B cell (primary cell): ENCODE measurements around the gene IQCB1. TPM values are rescaled to one million over a fixed set of nuclear protein-coding genes. Genes with fewer than 3 reads are reported as not detected.

ENCODE experiments used
- ATAC-seq: fragments of 200-7000 bp; cut with Tn5 transposase; one replicate; pipeline ENCODE4 v1.10.0; 2021; ENCODE audit warnings: low read depth, mild to moderate bottlenecking, moderate number of reproducible peaks, moderate library complexity
- CTCF ChIA-PET: fragments of 350-600 bp; sonication (Branson Sonifier 250); formaldehyde crosslinking; loops from one replicate; lab custom pipeline; 2021; ENCODE audit warnings: antibody characterized with exemption, inconsistent platforms; lab: Charles Lee
- POLR2A ChIA-PET: fragments of 350-600 bp; sonication (Branson Sonifier 250); formaldehyde crosslinking; loops from one replicate; lab custom pipeline; 2021; ENCODE audit warnings: antibody characterized with exemption; lab: Charles Lee
- DNase-seq: peaks from one replicate; pipeline ENCODE4 v3.0.0; 2013
- H2AFZ ChIP-seq: 2 replicates; pipeline ENCODE4 v1.6.1; 2012; ENCODE audit warnings: mild to moderate bottlenecking, low read depth, low read length; ENCODE audit not compliant: insufficient read depth, poor library complexity, severe bottlenecking
- H3K27ac ChIP-seq, 2 donors: 1 replicate in 1 of 2; 2 replicates in 1 of 2; pipeline ENCODE4 v1.5.1; 2012 to 2013; ENCODE audit warnings: low read length in 2 of 2, mild to moderate bottlenecking in 2 of 2, moderate library complexity in 1 of 2
- H3K27me3 ChIP-seq, 4 experiments: fragments of 200-600 bp in 1 of 4; sonication (generic) in 1 of 4; replicated peaks in 1 of 4; 1 replicate in 2 of 4; 2 replicates in 2 of 4; pipeline versions ENCODE4 v1.6.1 to v1.7.0; 2013 to 2016; ENCODE audit warnings: low read length in 3 of 4, mild to moderate bottlenecking in 2 of 4, mixed read lengths in 1 of 4, moderate library complexity in 1 of 4; ENCODE audit not compliant: insufficient read depth in 4 of 4, control insufficient read depth in 3 of 4; ENCODE audit errors: control extremely low read depth in 1 of 4
- H3K36me3 ChIP-seq, 2 experiments: replicated peaks in 1 of 2; 1 replicate in 1 of 2; 2 replicates in 1 of 2; pipeline versions ENCODE4 v1.6.1 to v1.7.1; 2013; ENCODE audit warnings: low read length in 1 of 2; ENCODE audit not compliant: insufficient read depth in 2 of 2, control insufficient read depth in 1 of 2; ENCODE audit errors: control extremely low read depth in 1 of 2, extremely low read depth in 1 of 2
- H3K4me1 ChIP-seq, 2 donors: fragments of 200-600 bp in 1 of 2; sonication (generic) in 1 of 2; 1 replicate in 1 of 2; 2 replicates in 1 of 2; pipeline versions ENCODE4 v1.5.1 to v1.6.1; 2013 to 2017; ENCODE audit warnings: low read length in 2 of 2; ENCODE audit not compliant: control insufficient read depth in 2 of 2, insufficient read depth in 2 of 2
- H3K4me2 ChIP-seq: replicated peaks from 2 replicates; pipeline ENCODE3; 2012; ENCODE audit warnings: mild to moderate bottlenecking, low read depth, low read length; ENCODE audit not compliant: poor library complexity, severe bottlenecking
- H3K4me3 ChIP-seq, 5 experiments: fragments of 200-600 bp in 1 of 5; sonication (generic) in 1 of 5; 1 replicate in 3 of 5; 2 replicates in 2 of 5; pipeline versions ENCODE4 v1.5.1 to v1.7.0; 2011 to 2016; ENCODE audit warnings: low read length in 4 of 5, mild to moderate bottlenecking in 4 of 5, low read depth in 2 of 5, control low read depth in 1 of 5, moderate library complexity in 1 of 5; ENCODE audit not compliant: insufficient read depth in 1 of 5; ENCODE audit errors: control extremely low read depth in 1 of 5, extremely low read depth in 1 of 5
- H3K79me2 ChIP-seq: fragments of 200-600 bp; sonication (generic); one replicate; pipeline ENCODE4 v1.6.0; 2016; ENCODE audit warnings: low read length; ENCODE audit not compliant: control insufficient read depth, insufficient read depth
- H3K9ac ChIP-seq: fragments of 200-600 bp; sonication (generic); 2 replicates; pipeline ENCODE4 v1.6.1; 2017; ENCODE audit warnings: mild to moderate bottlenecking, low read length, moderate library complexity
- H3K9me3 ChIP-seq, 3 donors: one replicate each; pipeline versions ENCODE4 v1.6.1 to v1.7.1; 2013; ENCODE audit warnings: low read length in 2 of 3; ENCODE audit not compliant: control insufficient read depth in 2 of 3, insufficient read depth in 1 of 3; ENCODE audit errors: control extremely low read depth in 1 of 3
- H4K20me1 ChIP-seq: 2 replicates; pipeline ENCODE4 v1.6.0; 2012; ENCODE audit warnings: mild to moderate bottlenecking, low read length; ENCODE audit not compliant: insufficient read depth, control insufficient read depth, poor library complexity, severe bottlenecking
- H3K27ac Mint-ChIP-seq: one replicate; pipeline ENCODE4 v1.8.0; 2021; ENCODE audit warnings: mixed read lengths
- H3K27me3 Mint-ChIP-seq: one replicate; pipeline ENCODE4 v1.8.0; 2021; ENCODE audit warnings: mixed read lengths
- H3K4me1 Mint-ChIP-seq: one replicate; pipeline ENCODE4 v1.8.0; 2021; ENCODE audit warnings: mixed read lengths
- H3K4me3 Mint-ChIP-seq: one replicate; pipeline ENCODE4 v1.8.0; 2021; ENCODE audit warnings: mixed read lengths
- H3K9me3 Mint-ChIP-seq: one replicate; pipeline ENCODE4 v1.8.0; 2022; ENCODE audit warnings: mixed read lengths; ENCODE audit not compliant: insufficient read depth
- EZH2 ChIP-seq: IDR thresholded peaks from 2 replicates; pipeline ENCODE4 v1.6.1; 2012; ENCODE audit warnings: borderline replicate concordance, low read depth, mild to moderate bottlenecking, moderate library complexity, low read length; ENCODE audit not compliant: insufficient read depth, poor library complexity, severe bottlenecking
- WGBS: methylation state at CpG from one replicate; pipeline ENCODE4 v1.1.5; 2013; ENCODE audit warnings: missing lambda C conversion rate; ENCODE audit not compliant: insufficient coverage; 5-methylcytosine and 5-hydroxymethylcytosine counted together
- intact Hi-C: fragments of 100-400 bp; cut with micrococcal nuclease; formaldehyde crosslinking; loops from one replicate; pipeline ENCODE4 v1.10.0; 2022
- polyA plus RNA-seq: library from polyadenylated mRNA; depleted of rRNA; stranded (reverse); fragments of >200 nt; gene quantifications from 2 replicates; pipeline ENCODE4 v1.2.3, GENCODE V29; 2012
- total RNA-seq, 2 donors: library from RNA; stranded (reverse); fragments of 120-200 nt in 1 of 2; gene quantifications; 1 replicate in 1 of 2; 2 replicates in 1 of 2; pipeline versions ENCODE4 v1.2.3 to v1.2.4, GENCODE V29; 2013 to 2022
- TF ChIP-seq, protein P1 (sequence below): fragments of 200-600 bp; IDR thresholded peaks from one replicate; pipeline ENCODE4 v1.8.0; 2022; ENCODE audit warnings: antibody characterized with exemption, mild to moderate bottlenecking

Gene IQCB1
- total and polyA plus RNA-seq, 2 donors (not counting 1 experiment from before 2014, with no cell fraction given), result 32.0 to 54.6 TPM

DNA sequence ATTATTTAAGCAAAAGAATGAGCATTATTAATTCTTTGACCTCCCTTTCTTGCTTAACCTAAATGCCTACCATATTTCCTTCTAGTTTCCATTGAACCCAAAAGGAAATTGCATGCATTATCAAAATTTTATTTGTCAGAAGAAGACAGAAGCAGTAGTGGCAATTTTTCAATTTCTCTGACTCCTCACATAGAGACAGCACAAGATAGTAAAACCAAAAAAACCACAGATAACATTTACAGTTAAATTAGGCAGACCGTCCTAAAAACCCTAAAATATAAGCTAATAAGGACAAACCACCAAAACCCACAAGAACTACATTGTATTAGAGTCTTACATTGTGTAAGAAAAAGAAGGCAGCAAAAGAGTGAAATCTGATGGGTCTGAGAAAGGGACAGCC, 112.4 kb downstream of the IQCB1 start:
- H3K27ac Mint-ChIP-seq, result no peak overlapping the region
- Histone ChIP-seq H3K9ac (no peak overlapping the region), H3K27ac (no peak overlapping the region), H3K4me2 (no peak overlapping the region), H2AFZ (no peak overlapping the region), H3K4me1 (no peaks in the 10 kb centered on the region), H3K9me3 (no peaks in the 10 kb centered on the region), H3K27me3 (no peaks in the 10 kb centered on the region), H3K4me3 (no peak overlapping the region), H4K20me1 (no peaks in the 10 kb centered on the region), H3K36me3 (peaks cover 23 to 69% of the 10 kb centered on the region in 2 experiments), H3K79me2 (peaks cover 11% of the 10 kb centered on the region)
- H3K4me3 Mint-ChIP-seq, result no peak overlapping the region
- ChIA-PET CTCF (no interaction called here), POLR2A (no interaction called here)
- DNase-seq (no peak), ATAC-seq (no peak)
- no peak for TF ChIP-seq EZH2
- TF ChIP-seq, protein P1, sequence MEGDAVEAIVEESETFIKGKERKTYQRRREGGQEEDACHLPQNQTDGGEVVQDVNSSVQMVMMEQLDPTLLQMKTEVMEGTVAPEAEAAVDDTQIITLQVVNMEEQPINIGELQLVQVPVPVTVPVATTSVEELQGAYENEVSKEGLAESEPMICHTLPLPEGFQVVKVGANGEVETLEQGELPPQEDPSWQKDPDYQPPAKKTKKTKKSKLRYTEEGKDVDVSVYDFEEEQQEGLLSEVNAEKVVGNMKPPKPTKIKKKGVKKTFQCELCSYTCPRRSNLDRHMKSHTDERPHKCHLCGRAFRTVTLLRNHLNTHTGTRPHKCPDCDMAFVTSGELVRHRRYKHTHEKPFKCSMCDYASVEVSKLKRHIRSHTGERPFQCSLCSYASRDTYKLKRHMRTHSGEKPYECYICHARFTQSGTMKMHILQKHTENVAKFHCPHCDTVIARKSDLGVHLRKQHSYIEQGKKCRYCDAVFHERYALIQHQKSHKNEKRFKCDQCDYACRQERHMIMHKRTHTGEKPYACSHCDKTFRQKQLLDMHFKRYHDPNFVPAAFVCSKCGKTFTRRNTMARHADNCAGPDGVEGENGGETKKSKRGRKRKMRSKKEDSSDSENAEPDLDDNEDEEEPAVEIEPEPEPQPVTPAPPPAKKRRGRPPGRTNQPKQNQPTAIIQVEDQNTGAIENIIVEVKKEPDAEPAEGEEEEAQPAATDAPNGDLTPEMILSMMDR, result no peak
- intact Hi-C loops, result no loop called here
- WGBS, result no CpG with 5 or more reads among the region's 1 CpG
- no peaks in the 10 kb centered on the region for H3K27me3 Mint-ChIP-seq
- no peaks in the 10 kb centered on the region for H3K9me3 Mint-ChIP-seq
- H3K4me1 Mint-ChIP-seq, result peaks cover 7% of the 10 kb centered on the region

DNA sequence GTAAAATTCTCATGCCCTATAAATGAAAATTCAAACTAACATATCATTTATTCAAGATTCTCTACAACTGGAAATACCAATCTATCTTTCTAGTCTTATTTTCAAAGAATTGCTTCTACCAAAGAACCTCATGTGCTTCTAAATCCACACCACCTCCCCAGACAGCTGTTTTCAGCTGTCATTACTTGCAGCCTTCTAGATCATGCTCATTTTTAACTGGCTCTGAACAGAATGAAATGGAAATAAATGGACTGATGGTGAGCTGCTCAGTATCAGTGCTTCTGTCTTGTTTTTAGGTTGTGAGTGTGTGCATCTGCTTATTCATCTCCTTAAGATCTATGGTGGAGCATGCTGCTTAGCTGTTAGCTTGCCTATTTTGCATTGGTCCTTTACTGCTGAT, 114.7 kb downstream of the IQCB1 start:
- H3K4me3 ChIP-seq, result no peak overlapping the region
- POLR2A ChIA-PET, result no interaction called here
- no peaks in the 10 kb centered on the region for H4K20me1 ChIP-seq
- peaks cover 25 to 75% of the 10 kb centered on the region in 2 experiments for H3K36me3 ChIP-seq
- DNase-seq (no peak), ATAC-seq (no peak)
- CTCF ChIA-PET, result no interaction called here
- no peaks in the 10 kb centered on the region for H3K4me1 ChIP-seq
- H3K9ac ChIP-seq, result no peak overlapping the region
- no peaks in the 10 kb centered on the region for H3K27me3 Mint-ChIP-seq
- intact Hi-C loops, result no loop called here
- H3K4me1 Mint-ChIP-seq, result peaks cover 7% of the 10 kb centered on the region
- H3K9me3 Mint-ChIP-seq, result no peaks in the 10 kb centered on the region
- no peak overlapping the region for H3K27ac Mint-ChIP-seq
- no peaks in the 10 kb centered on the region for H3K27me3 ChIP-seq
- no peak overlapping the region for H3K27ac ChIP-seq
- peaks cover 6% of the 10 kb centered on the region for H3K79me2 ChIP-seq
- H3K9me3 ChIP-seq, result no peaks in the 10 kb centered on the region
- H3K4me3 Mint-ChIP-seq, result no peak overlapping the region
- no peak overlapping the region for H2AFZ ChIP-seq
- TF ChIP-seq, protein P1, result no peak
- no peak overlapping the region for H3K4me2 ChIP-seq

Other genes starting within 250 kb of the IQCB1 start
- gene FBXO40, start 241.7 kb downstream of the IQCB1 start, total RNA-seq, result not detected in 2 replicates
- not detected in 2 replicates for gene FBXO40, start 241.7 kb downstream of the IQCB1 start, polyA plus RNA-seq
- gene HCLS1, start 174.2 kb downstream of the IQCB1 start, total RNA-seq, result 317 and 331 TPM in 2 replicates
- gene HCLS1, start 174.2 kb downstream of the IQCB1 start, polyA plus RNA-seq, result 161 and 228 TPM in 2 replicates
- gene GOLGB1, start 85.3 kb downstream of the IQCB1 start, total RNA-seq, result 58.7 and 64.3 TPM in 2 replicates
- 6.2 and 8.1 TPM in 2 replicates for gene GOLGB1, start 85.3 kb downstream of the IQCB1 start, polyA plus RNA-seq
- gene EAF2, start 149 bp upstream of the IQCB1 start, total RNA-seq, result 31.1 and 35.0 TPM in 2 replicates
- 161 and 221 TPM in 2 replicates for gene EAF2, start 149 bp upstream of the IQCB1 start, polyA plus RNA-seq
- gene SLC15A2, start 59.3 kb upstream of the IQCB1 start, total RNA-seq, result 13.1 and 14.4 TPM in 2 replicates
- gene SLC15A2, start 59.3 kb upstream of the IQCB1 start, polyA plus RNA-seq, result 16.9 and 18.2 TPM in 2 replicates
- 1.6 and 1.9 TPM in 2 replicates for gene ILDR1, start 187.2 kb upstream of the IQCB1 start, total RNA-seq
- gene ILDR1, start 187.2 kb upstream of the IQCB1 start, polyA plus RNA-seq, result 1.3 and 4.7 TPM in 2 replicates
- gene CD86, start 220.3 kb upstream of the IQCB1 start, total RNA-seq, result 31.5 and 37.6 TPM in 2 replicates
- 6.9 and 38.2 TPM in 2 replicates for gene CD86, start 220.3 kb upstream of the IQCB1 start, polyA plus RNA-seq